Measurements from ENCODE around the gene KIAA1217.
"Not testable (repeated sequence)": the region's sequence is repeated elsewhere in the genome, so short reads cannot be mapped to it uniquely, and the experiment has no call there.

DNA sequence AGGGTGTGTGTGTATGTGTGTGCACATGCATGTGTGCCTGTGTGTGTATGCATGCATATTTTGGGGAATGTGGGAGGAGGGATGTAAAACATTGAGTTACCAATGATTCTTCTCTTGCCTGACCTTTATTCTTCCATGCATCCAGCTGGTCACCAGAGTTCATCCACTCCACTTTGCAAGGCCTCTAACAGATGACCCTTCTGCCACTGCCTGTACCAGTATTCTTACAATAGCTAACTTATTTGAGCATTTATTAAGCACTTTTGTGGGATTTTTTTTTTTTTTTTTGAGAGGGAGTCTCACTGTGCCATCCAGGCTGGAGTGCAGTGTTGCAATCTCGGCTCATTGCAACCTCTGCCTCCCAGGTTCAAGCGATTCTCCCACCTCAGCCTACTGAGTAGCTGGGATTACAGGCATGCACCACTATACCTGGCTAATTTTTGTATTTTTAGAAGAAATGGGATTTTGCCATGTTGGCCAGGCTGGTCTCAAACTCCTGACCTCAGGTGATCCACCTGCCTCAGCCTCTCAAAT is 233.8 kb downstream of the KIAA1217 start:
- TF ChIP-seq TEAD4 (IDR thresholded peaks at IDR 0.05; ENCODE audit: borderline replicate concordance, insufficient read depth); GATA2 (CRISPR knock-in tag; IDR thresholded peaks at IDR 0.05); GABPA (IDR thresholded peaks at IDR 0.05; ENCODE audit: low read depth): not testable (repeated sequence)
- TF ChIP-seq, protein P1, sequence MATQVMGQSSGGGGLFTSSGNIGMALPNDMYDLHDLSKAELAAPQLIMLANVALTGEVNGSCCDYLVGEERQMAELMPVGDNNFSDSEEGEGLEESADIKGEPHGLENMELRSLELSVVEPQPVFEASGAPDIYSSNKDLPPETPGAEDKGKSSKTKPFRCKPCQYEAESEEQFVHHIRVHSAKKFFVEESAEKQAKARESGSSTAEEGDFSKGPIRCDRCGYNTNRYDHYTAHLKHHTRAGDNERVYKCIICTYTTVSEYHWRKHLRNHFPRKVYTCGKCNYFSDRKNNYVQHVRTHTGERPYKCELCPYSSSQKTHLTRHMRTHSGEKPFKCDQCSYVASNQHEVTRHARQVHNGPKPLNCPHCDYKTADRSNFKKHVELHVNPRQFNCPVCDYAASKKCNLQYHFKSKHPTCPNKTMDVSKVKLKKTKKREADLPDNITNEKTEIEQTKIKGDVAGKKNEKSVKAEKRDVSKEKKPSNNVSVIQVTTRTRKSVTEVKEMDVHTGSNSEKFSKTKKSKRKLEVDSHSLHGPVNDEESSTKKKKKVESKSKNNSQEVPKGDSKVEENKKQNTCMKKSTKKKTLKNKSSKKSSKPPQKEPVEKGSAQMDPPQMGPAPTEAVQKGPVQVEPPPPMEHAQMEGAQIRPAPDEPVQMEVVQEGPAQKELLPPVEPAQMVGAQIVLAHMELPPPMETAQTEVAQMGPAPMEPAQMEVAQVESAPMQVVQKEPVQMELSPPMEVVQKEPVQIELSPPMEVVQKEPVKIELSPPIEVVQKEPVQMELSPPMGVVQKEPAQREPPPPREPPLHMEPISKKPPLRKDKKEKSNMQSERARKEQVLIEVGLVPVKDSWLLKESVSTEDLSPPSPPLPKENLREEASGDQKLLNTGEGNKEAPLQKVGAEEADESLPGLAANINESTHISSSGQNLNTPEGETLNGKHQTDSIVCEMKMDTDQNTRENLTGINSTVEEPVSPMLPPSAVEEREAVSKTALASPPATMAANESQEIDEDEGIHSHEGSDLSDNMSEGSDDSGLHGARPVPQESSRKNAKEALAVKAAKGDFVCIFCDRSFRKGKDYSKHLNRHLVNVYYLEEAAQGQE (IDR thresholded peaks at IDR 0.05; ENCODE audit: low read depth, low read length), result not testable (repeated sequence)
- TF ChIP-seq, protein P2, sequence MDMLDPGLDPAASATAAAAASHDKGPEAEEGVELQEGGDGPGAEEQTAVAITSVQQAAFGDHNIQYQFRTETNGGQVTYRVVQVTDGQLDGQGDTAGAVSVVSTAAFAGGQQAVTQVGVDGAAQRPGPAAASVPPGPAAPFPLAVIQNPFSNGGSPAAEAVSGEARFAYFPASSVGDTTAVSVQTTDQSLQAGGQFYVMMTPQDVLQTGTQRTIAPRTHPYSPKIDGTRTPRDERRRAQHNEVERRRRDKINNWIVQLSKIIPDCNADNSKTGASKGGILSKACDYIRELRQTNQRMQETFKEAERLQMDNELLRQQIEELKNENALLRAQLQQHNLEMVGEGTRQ (IDR thresholded peaks at IDR 0.05; ENCODE audit: borderline replicate concordance, low read depth, low read length), result not testable (repeated sequence)
